PC-3 (cell line): Measurements from ENCODE around the gene IFNG.

ENCODE experiments used
- EZH2 ChIP-seq: fragments of 300-600 bp; sonication (generic); IDR thresholded peaks from one replicate; pipeline ENCODE4 v1.6.1; 2017; ENCODE audit warnings: antibody characterized with exemption, mild to moderate bottlenecking, low read length; ENCODE audit not compliant: unreplicated experiment
- TF ChIP-seq, protein P1 (sequence below): fragments of 300-600 bp; sonication (generic); conservative IDR thresholded peaks from 2 replicates; pipeline ENCODE4 v1.5.1; 2017; ENCODE audit warnings: antibody characterized with exemption, low read depth, mild to moderate bottlenecking, low read length

GRCh38 chr12:68148261-68148951, 11.1 kb downstream of the IFNG start:
- TF ChIP-seq EZH2 = no peak
- TF ChIP-seq, protein P1, sequence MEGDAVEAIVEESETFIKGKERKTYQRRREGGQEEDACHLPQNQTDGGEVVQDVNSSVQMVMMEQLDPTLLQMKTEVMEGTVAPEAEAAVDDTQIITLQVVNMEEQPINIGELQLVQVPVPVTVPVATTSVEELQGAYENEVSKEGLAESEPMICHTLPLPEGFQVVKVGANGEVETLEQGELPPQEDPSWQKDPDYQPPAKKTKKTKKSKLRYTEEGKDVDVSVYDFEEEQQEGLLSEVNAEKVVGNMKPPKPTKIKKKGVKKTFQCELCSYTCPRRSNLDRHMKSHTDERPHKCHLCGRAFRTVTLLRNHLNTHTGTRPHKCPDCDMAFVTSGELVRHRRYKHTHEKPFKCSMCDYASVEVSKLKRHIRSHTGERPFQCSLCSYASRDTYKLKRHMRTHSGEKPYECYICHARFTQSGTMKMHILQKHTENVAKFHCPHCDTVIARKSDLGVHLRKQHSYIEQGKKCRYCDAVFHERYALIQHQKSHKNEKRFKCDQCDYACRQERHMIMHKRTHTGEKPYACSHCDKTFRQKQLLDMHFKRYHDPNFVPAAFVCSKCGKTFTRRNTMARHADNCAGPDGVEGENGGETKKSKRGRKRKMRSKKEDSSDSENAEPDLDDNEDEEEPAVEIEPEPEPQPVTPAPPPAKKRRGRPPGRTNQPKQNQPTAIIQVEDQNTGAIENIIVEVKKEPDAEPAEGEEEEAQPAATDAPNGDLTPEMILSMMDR = no peak
